ENCODE data around the gene CLGN. TPM values are rescaled to one million over a fixed set of nuclear protein-coding genes. Genes with fewer than 3 reads are reported as not detected.
A peak's percentile ranks its signal among the peaks of the same experiment; 100 is the strongest.

Gene CLGN
- total and polyA plus RNA-seq, 2 of the 4 experiments (the other 2 are of a cell fraction): 0.36 to 0.75 TPM

DNA sequence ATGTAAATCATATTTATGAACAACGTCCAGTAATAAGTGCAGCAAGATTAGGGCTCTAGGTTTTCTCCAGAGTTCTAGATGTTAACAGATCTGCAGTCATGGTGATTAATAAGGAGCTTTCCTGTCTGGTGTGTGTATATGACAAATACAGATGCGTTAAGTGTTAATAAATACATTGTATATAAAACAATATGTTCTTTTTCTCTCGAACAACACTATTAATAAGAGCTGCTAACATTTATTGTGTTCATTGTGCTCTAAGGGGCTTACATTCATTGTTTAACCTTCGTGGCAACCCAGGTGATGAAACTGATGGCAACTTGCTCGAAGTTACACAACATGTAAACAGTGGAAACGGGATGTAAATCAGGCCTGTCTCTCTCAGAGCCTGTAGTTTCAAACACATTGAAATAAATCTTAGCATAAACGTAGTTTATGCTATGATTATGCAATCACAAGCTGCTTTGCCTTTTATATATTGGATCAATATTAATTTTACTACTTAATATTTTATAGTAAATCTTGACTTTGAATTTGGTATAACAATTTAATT is 547 bp upstream of the CLGN start:
- CTCF ChIA-PET: interaction anchor here (0.5 kb wide), 1 partner anchor 97 kb away, joined by 3 read pairs; no protein-coding TSS in a partner anchor
- H4K8ac ChIP-seq (ENCODE audit: low read depth in 2 of 2, low read length in 2 of 2): no peak overlapping the region
- dilution Hi-C loops (cut with HindIII; ENCODE audit: low sequenced_read_pairs, unreplicated experiment): no loop called here
- H2AK5ac ChIP-seq (ENCODE audit: low read depth, low read length): no peak overlapping the region
- H3K9ac ChIP-seq (ENCODE audit: low read depth, low read length): no peak overlapping the region
- in situ Hi-C loops (cut with MboI; ENCODE audit: low sequenced_read_pairs): no loop called here
- H2BK15ac ChIP-seq (ENCODE audit: low read depth, low read length): no peak overlapping the region
- peak; percentile 23 for DNase-seq
- no peak overlapping the region for H2BK20ac ChIP-seq (ENCODE audit: low read depth, low read length)
- H3K4me2 ChIP-seq (ENCODE audit: low read depth, low read length): peak overlapping the region; percentile 97
- no peaks in the 10 kb centered on the region for H3K36me3 ChIP-seq (ENCODE audit: control insufficient read depth, insufficient read depth, low read length)
- no peak overlapping the region for H2BK5ac ChIP-seq (ENCODE audit: low read depth, low read length, poor library complexity, severe bottlenecking)
- POLR2A ChIA-PET (ENCODE audit: unreplicated experiment): no interaction called here
- H3K14ac ChIP-seq (replicated peaks; ENCODE audit: low read depth, low read length): no peak overlapping the region
- no peaks in the 10 kb centered on the region for H3K9me1 ChIP-seq (ENCODE audit: insufficient read depth, low read length)
- H3K79me1 ChIP-seq (ENCODE audit: low read depth in 1 of 2, low read length in 2 of 2): no peaks in the 10 kb centered on the region
- no peak overlapping the region for H4K5ac ChIP-seq (ENCODE audit: low read depth, low read length)
- H2BK120ac ChIP-seq (ENCODE audit: low read depth, low read length): no peak overlapping the region
- TF ChIP-seq RAD21 (IDR thresholded peaks at IDR 0.05; ENCODE audit: low read length) (no peak), CEBPB (IDR thresholded peaks at IDR 0.05; ENCODE audit: low read depth, low read length) (peak; percentile 74)
- H3K18ac ChIP-seq (ENCODE audit: low read depth, low read length): no peak overlapping the region
- H3K4ac ChIP-seq (ENCODE audit: low read depth, low read length): no peak overlapping the region
- no peak overlapping the region for H3K27ac ChIP-seq (ENCODE audit: insufficient read depth, low read length)
- WGBS, 2 experiments (ENCODE audit: extremely low coverage in 2 of 2, insufficient read length in 1 of 2): no CpG with 5 or more reads among the region's 7 CpGs
- no peaks in the 10 kb centered on the region for H4K20me1 ChIP-seq (ENCODE audit: insufficient read depth, low read length)
- no peak overlapping the region for H3K23ac ChIP-seq (ENCODE audit: low read depth, low read length)
- H3K4me1 ChIP-seq (ENCODE audit: control insufficient read depth, insufficient read depth, low read length): no peaks in the 10 kb centered on the region
- no peak for ATAC-seq (ENCODE audit: low read depth)
- H3K56ac ChIP-seq (ENCODE audit: extremely low read depth, insufficient read depth, low read length): no peak overlapping the region
- intact Hi-C loops (cut with micrococcal nuclease): loop anchor here (2.0 kb wide), 1 partner anchor 423 kb away; no protein-coding TSS in a partner anchor
- no peaks in the 10 kb centered on the region for H3K9me3 ChIP-seq (ENCODE audit: control insufficient read depth, insufficient read depth, low read length)
- H4K91ac ChIP-seq (ENCODE audit: insufficient read depth, low read depth, low read length): no peak overlapping the region
- peaks cover 13% of the 10 kb centered on the region for H3K27me3 ChIP-seq (ENCODE audit: control insufficient read depth, insufficient read depth, low read length)
- peak overlapping the region; percentile 79 for H3K4me3 ChIP-seq (ENCODE audit: insufficient read depth, low read depth, low read length)
- BruUV-seq (replicated peaks): no TSS peak
- H2AFZ ChIP-seq (replicated peaks; ENCODE audit: low read length, poor library complexity): peak overlapping the region; percentile 98
- H2AK9ac ChIP-seq (replicated peaks; ENCODE audit: low read depth, low read length, poor library complexity): no peak overlapping the region

Measured in IMR-90 (cell line).